Gastroesophageal sphincter (tissue), 2 donors: ENCODE results near the gene GAL3ST3.

ENCODE experiments used
- POLR2A ChIP-seq, 2 donors: fragments of 450-650 bp; IDR thresholded peaks; one replicate each; pipeline ENCODE4 v1.6.1; 2017; ENCODE audit warnings: antibody characterized with exemption in 2 of 2, mild to moderate bottlenecking in 2 of 2, moderate library complexity in 1 of 2
- POLR2AphosphoS5 ChIP-seq: sonication (generic); formaldehyde crosslinking; IDR thresholded peaks from one replicate; pipeline ENCODE4 v1.6.1; 2017; ENCODE audit warnings: antibody characterized with exemption

GRCh38 chr11:66072081-66072480 lies 23.1 kb upstream of the GAL3ST3 start:
- TF ChIP-seq POLR2A (IDR thresholded peaks at IDR 0.05) (no peak), POLR2AphosphoS5 (no peak)
